K562 (cell line): ENCODE data around the gene ZFP57. TPM values are rescaled to one million over a fixed set of nuclear protein-coding genes. Genes with fewer than 3 reads are reported as not detected.

Experiments used
- ATAC-seq: fragments of 200-7000 bp; cut with Tn5 transposase; 3 replicates; pipeline ENCODE4 v1.9.1; 2020; ENCODE audit warnings: moderate library complexity
- BruUV-seq: library from RNA; stranded (reverse); fragments of 400-500 nt; replicated peaks from 2 replicates; lab custom pipeline; 2021; lab: Mats Ljungman, UMichigan
- CTCF ChIA-PET: fragments of 300-600 bp; formaldehyde crosslinking; extraction: SDS; loops from one replicate; lab custom pipeline; 2021; ENCODE audit warnings: low intra/inter-chr PET ratio; lab: Yijun Ruan, JAX
- POLR2A ChIA-PET: fragments of 300-600, 350-650 bp; sonication (Branson Sonifier 250); formaldehyde crosslinking; extraction: SDS; loops from one replicate; lab custom pipeline; 2021; ENCODE audit warnings: antibody characterized with exemption, inconsistent platforms; lab: Yijun Ruan, JAX
- DNase-seq, 4 experiments: peaks; one replicate each; pipeline versions ENCODE4 v3.0.0 to v3.0.0-alpha.2; 2011 to 2018; ENCODE audit warnings: low spot score in 3 of 4, mixed read lengths in 3 of 4; ENCODE audit errors: extremely low read depth in 1 of 4
- FAIRE-seq: peaks from 2 replicates; lab custom pipeline; 2011; peaks lifted over from hg19 to GRCh38; lab: Jason Lieb, UNC
- H2AFZ ChIP-seq: 2 replicates; pipeline ENCODE4 v1.6.0; 2011; ENCODE audit warnings: low read depth, low read length, control low read depth, inconsistent platforms
- H3K27ac ChIP-seq: fragments of 200-600 bp; 3 replicates; pipeline ENCODE4 v1.8.0; 2011; ENCODE audit warnings: low read depth, mild to moderate bottlenecking, control low read depth, inconsistent platforms, low read length, moderate library complexity, mixed read lengths; ENCODE audit errors: extremely low read depth
- H3K27me3 ChIP-seq, 2 experiments: fragments of 300-600 bp in 1 of 2; 2 replicates in 1 of 2; 3 replicates in 1 of 2; pipeline versions ENCODE4 v1.6.0 to v1.8.0; 2011; ENCODE audit warnings: inconsistent platforms in 2 of 2, low read length in 2 of 2, mild to moderate bottlenecking in 1 of 2, mixed read lengths in 1 of 2, moderate library complexity in 1 of 2; ENCODE audit not compliant: control insufficient read depth in 2 of 2, insufficient read depth in 2 of 2
- H3K36me3 ChIP-seq: fragments of 300-600 bp; 3 replicates; pipeline ENCODE4 v1.8.0; 2011; ENCODE audit warnings: mild to moderate bottlenecking, low read length, inconsistent platforms; ENCODE audit not compliant: control insufficient read depth, insufficient read depth
- H3K4me1 ChIP-seq, 2 experiments: fragments of 200-600 bp in 1 of 2; replicated peaks in 1 of 2; 2 replicates in 1 of 2; 3 replicates in 1 of 2; pipeline versions ENCODE4 v1.5.1 to v1.8.0; 2011; ENCODE audit warnings: inconsistent platforms in 2 of 2, low read length in 2 of 2, mild to moderate bottlenecking in 1 of 2, mixed read lengths in 1 of 2, moderate library complexity in 1 of 2; ENCODE audit not compliant: control insufficient read depth in 2 of 2, insufficient read depth in 2 of 2
- H3K4me2 ChIP-seq: 2 replicates; pipeline ENCODE4 v1.6.1; 2011; ENCODE audit warnings: low read length, control low read depth, inconsistent platforms, mixed read lengths; ENCODE audit not compliant: insufficient read depth
- H3K4me3 ChIP-seq: fragments of 200-600 bp; sonication (generic), shearing (Covaris generic); 2 replicates; pipeline ENCODE4 v1.5.1; 2016; ENCODE audit warnings: control low read depth, inconsistent platforms
- H3K79me2 ChIP-seq: fragments of 200-600 bp; 3 replicates; pipeline ENCODE4 v1.8.0; 2011; ENCODE audit warnings: low read length, inconsistent platforms; ENCODE audit not compliant: control insufficient read depth, insufficient read depth
- H3K9ac ChIP-seq, 2 experiments: 2 replicates each; pipeline versions ENCODE4 v1.6.0 to v1.6.1; 2011; ENCODE audit warnings: low read depth in 2 of 2, low read length in 2 of 2, control low read depth in 1 of 2, inconsistent platforms in 1 of 2, mild to moderate bottlenecking in 1 of 2, mixed read lengths in 1 of 2; ENCODE audit not compliant: insufficient read depth in 1 of 2
- H3K9me1 ChIP-seq: one replicate; pipeline ENCODE4 v1.6.0; 2011; ENCODE audit warnings: inconsistent platforms, mild to moderate bottlenecking, low read length, moderate library complexity; ENCODE audit not compliant: control insufficient read depth, insufficient read depth
- H3K9me3 ChIP-seq: replicated peaks from 2 replicates; pipeline ENCODE4 v1.5.1; 2011; ENCODE audit warnings: low read depth, low read length, inconsistent platforms; ENCODE audit not compliant: control insufficient read depth, insufficient read depth
- H4K20me1 ChIP-seq: replicated peaks from 2 replicates; pipeline ENCODE4 v1.6.1; 2011; ENCODE audit warnings: low read length, inconsistent platforms, mixed read lengths; ENCODE audit not compliant: control insufficient read depth, insufficient read depth
- BACH1 ChIP-seq: fragments of 200-800 bp; sonication (Bioruptor generic); IDR thresholded peaks from 2 replicates; pipeline ENCODE4 v1.6.1; 2016; ENCODE audit warnings: missing genetic modification characterization, missing compliant biosample characterization
- BCL6 ChIP-seq: fragments of 250-450 bp; sonication (Bioruptor Pico); IDR thresholded peaks from 2 replicates; pipeline ENCODE4 v1.4.0; 2020
- DNMT1 ChIP-seq: fragments of 450-650 bp; IDR thresholded peaks from 2 replicates; pipeline ENCODE4 v1.6.1; 2016; ENCODE audit warnings: antibody characterized with exemption, mild to moderate bottlenecking
- ESRRA ChIP-seq: fragments of 450-650 bp; IDR thresholded peaks from 2 replicates; pipeline ENCODE4 v1.6.1; 2014; ENCODE audit warnings: low read depth, mild to moderate bottlenecking, moderate library complexity, borderline replicate concordance
- GTF2A2 ChIP-seq: IDR thresholded peaks from 2 replicates; pipeline ENCODE4 v1.6.1; 2016; ENCODE audit warnings: mild to moderate bottlenecking, missing genetic modification characterization, missing compliant biosample characterization
- HNRNPH1 ChIP-seq: fragments of 200-400 bp; formaldehyde crosslinking; optimal IDR thresholded peaks from 2 replicates; pipeline ENCODE3; 2017; ENCODE audit warnings: low read depth, mild to moderate bottlenecking, low read length, moderate library complexity
- KAT8 ChIP-seq: fragments of 450-650 bp; IDR thresholded peaks from 2 replicates; pipeline ENCODE4 v1.6.1; 2016; ENCODE audit warnings: low read depth, mild to moderate bottlenecking
- KHSRP ChIP-seq: fragments of 450-650 bp; IDR thresholded peaks from 2 replicates; pipeline ENCODE4 v1.6.1; 2017
- SMAD2 ChIP-seq: fragments of 150-350 bp; IDR thresholded peaks from 2 replicates; pipeline ENCODE4 v1.6.1; 2014; ENCODE audit warnings: low read depth, mild to moderate bottlenecking, low read length
- XRCC4 ChIP-seq: IDR thresholded peaks from one replicate; pipeline ENCODE4 v1.6.1; 2011; ENCODE audit not compliant: insufficient read depth, insufficient read length; ENCODE audit errors: extremely low read depth
- ZNF232 ChIP-seq: sonication (generic); formaldehyde crosslinking; IDR thresholded peaks from 2 replicates; pipeline ENCODE4 v1.8.0; 2022; ENCODE audit warnings: mild to moderate bottlenecking, missing genetic modification reagents
- ZNF274 ChIP-seq: IDR thresholded peaks from 2 replicates; pipeline ENCODE4 v1.6.1; 2011; ENCODE audit warnings: low read depth, mild to moderate bottlenecking, low read length, moderate library complexity, borderline replicate concordance
- ZNF282 ChIP-seq: sonication (generic); formaldehyde crosslinking; IDR thresholded peaks from 2 replicates; pipeline ENCODE4 v1.8.1; 2023; ENCODE audit warnings: missing genetic modification reagents
- WGBS: fragments of 100-300 bp; shearing (Covaris generic); methylation state at CpG from one replicate; pipeline ENCODE4 v1.1.6; 2016; ENCODE audit warnings: low coverage, mixed read lengths; ENCODE audit not compliant: insufficient coverage; ENCODE audit errors: missing lambda C conversion rate; 5-methylcytosine and 5-hydroxymethylcytosine counted together
- in situ Hi-C: fragments of 300-500 bp; cut with MboI; formaldehyde crosslinking; loops from 4 replicates; pipeline ENCODE4 v1.15.0; 2018; ENCODE audit warnings: inconsistent platforms, mixed read lengths
- intact Hi-C: fragments of 100-400 bp; cut with micrococcal nuclease; formaldehyde crosslinking; loops from 2 replicates; pipeline ENCODE4 v1.14.2; 2022
- polyA plus RNA-seq, 8 experiments: library from polyadenylated mRNA; depleted of rRNA in 4 of 8; stranded (reverse) in 5 of 8; unstranded in 3 of 8; fragments of >200 nt; fragmentation: Nextera tagmentation in 2 of 8; fragmentation: Illumina TruSeq in 1 of 8; extraction: Ambion mirVana in 2 of 8; extraction: Trizol in 1 of 8; gene quantifications; 2 replicates each; pipeline versions ENCODE4 v1.2.1 to v1.2.3, GENCODE V29; 2011 to 2014; ENCODE audit warnings: inconsistent platforms in 1 of 8, missing spikeins in 1 of 8
- total RNA-seq, 7 experiments: library from RNA; depleted of rRNA in 6 of 7; stranded (reverse); fragments of >200 nt in 6 of 7; fragmentation: Illumina TruSeq in 2 of 7; extraction: Trizol in 2 of 7; gene quantifications; 2 replicates each; pipeline versions ENCODE4 v1.2.1 to v1.2.3, GENCODE V29; 2011 to 2021; ENCODE audit warnings: low replicate concordance in 1 of 7
- TF ChIP-seq, protein P1 (sequence below): fragments of 250-450 bp; sonication (Bioruptor Pico); IDR thresholded peaks from 2 replicates; pipeline ENCODE4 v1.4.0; 2020; ENCODE audit warnings: mild to moderate bottlenecking, moderate library complexity
- TF ChIP-seq, protein P2 (sequence below): IDR thresholded peaks from 2 replicates; pipeline ENCODE4 v1.6.1; 2016; ENCODE audit warnings: missing genetic modification characterization, missing compliant biosample characterization
- TF ChIP-seq, protein P3 (sequence below): fragments of 250-450 bp; sonication (Bioruptor Pico); IDR thresholded peaks from 2 replicates; pipeline ENCODE4 v1.8.0; 2022; ENCODE audit warnings: inconsistent platforms
- TF ChIP-seq, protein P4 (sequence below): fragments of 200-800 bp; sonication (Bioruptor generic); IDR thresholded peaks from 2 replicates; pipeline ENCODE4 v1.6.1; 2017; ENCODE audit warnings: missing genetic modification characterization, missing compliant biosample characterization

ZFP57 gene
- total and polyA plus RNA-seq, 9 of the 15 experiments (the other 6 are each of a cell fraction or from before 2014, with no cell fraction given), result 0.04 to 0.28 (median 0.13) TPM

DNA sequence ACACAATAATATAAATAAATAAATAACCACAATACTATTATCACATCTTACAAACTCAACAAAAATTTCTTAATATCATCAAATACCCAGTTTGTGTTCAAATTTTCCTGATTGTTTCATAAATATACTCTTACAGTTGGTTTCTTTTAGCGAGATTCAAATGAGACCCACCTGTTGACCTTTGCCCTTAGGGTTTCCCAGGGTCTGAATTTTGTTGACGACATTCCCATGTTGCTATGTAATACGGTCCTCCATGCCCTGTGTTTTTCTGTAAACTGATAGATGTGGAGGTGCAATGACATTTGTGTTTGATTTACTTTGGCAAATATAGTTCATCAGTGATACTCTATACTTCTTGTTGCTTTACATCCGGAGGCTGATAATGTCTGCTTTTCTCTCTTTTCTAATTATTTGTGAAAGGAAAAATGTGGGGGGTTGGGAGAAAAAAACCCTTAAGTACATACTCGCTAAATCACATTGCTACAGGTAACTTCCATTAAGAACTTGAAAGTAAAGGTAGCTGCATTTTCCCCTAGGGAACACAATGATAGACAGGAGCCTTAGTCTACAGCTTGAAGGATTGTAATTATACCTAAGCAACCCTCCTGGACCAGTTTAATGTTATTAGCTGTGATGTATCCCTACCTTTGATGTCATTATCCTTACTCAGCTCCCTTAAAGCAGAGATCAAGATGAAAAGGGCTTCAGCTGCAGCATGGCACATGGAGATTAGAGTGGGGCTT lies 17.5 kb downstream of the ZFP57 start:
- no peaks in the 10 kb centered on the region for H3K79me2 ChIP-seq
- DNase-seq (no peak), FAIRE-seq (no peak), ATAC-seq (no peak)
- ChIA-PET POLR2A (interaction anchor here (1.0 to 1.4 kb wide), 3 partner anchors 10 to 13 kb away, joined by 3 to 4 read pairs (median 4); no protein-coding TSS in a partner anchor), CTCF (no interaction called here)
- H3K4me2 ChIP-seq, result no peak overlapping the region
- no peak overlapping the region for H3K9ac ChIP-seq
- H3K9me3 ChIP-seq, result no peaks in the 10 kb centered on the region
- no peak overlapping the region for H2AFZ ChIP-seq
- 3% methylated on average over 5 of the region's 5 CpGs for WGBS
- H3K27me3 ChIP-seq, result peaks cover 31 to 50% of the 10 kb centered on the region in 2 experiments
- H3K27ac ChIP-seq, result no peak overlapping the region
- no peaks in the 10 kb centered on the region for H3K4me1 ChIP-seq
- no peaks in the 10 kb centered on the region for H3K9me1 ChIP-seq
- H3K36me3 ChIP-seq, result no peaks in the 10 kb centered on the region
- intact Hi-C loops, result no loop called here
- H3K4me3 ChIP-seq, result no peak overlapping the region
- no peaks in the 10 kb centered on the region for H4K20me1 ChIP-seq
- in situ Hi-C loops, result no loop called here
- BruUV-seq, result no TSS peak
- TF ChIP-seq, protein P1, sequence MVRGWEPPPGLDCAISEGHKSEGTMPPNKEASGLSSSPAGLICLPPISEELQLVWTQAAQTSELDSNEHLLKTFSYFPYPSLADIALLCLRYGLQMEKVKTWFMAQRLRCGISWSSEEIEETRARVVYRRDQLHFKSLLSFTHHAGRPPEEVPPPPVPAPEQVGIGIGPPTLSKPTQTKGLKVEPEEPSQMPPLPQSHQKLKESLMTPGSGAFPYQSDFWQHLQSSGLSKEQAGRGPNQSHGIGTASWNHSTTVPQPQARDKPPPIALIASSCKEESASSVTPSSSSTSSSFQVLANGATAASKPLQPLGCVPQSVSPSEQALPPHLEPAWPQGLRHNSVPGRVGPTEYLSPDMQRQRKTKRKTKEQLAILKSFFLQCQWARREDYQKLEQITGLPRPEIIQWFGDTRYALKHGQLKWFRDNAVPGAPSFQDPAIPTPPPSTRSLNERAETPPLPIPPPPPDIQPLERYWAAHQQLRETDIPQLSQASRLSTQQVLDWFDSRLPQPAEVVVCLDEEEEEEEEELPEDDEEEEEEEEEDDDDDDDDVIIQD (CRISPR knock-in tag), result no peak
- TF ChIP-seq GTF2A2 (tag), result no peak
- TF ChIP-seq KHSRP, result no peak
- no peak for TF ChIP-seq ZNF274
- TF ChIP-seq XRCC4, result no peak
- TF ChIP-seq SMAD2, result no peak
- TF ChIP-seq ESRRA, result no peak
- TF ChIP-seq, protein P2, sequence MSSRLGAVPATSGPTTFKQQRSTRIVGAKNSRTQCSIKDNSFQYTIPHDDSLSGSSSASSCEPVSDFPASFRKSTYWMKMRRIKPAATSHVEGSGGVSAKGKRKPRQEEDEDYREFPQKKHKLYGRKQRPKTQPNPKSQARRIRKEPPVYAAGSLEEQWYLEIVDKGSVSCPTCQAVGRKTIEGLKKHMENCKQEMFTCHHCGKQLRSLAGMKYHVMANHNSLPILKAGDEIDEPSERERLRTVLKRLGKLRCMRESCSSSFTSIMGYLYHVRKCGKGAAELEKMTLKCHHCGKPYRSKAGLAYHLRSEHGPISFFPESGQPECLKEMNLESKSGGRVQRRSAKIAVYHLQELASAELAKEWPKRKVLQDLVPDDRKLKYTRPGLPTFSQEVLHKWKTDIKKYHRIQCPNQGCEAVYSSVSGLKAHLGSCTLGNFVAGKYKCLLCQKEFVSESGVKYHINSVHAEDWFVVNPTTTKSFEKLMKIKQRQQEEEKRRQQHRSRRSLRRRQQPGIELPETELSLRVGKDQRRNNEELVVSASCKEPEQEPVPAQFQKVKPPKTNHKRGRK (tag), result no peak
- TF ChIP-seq, protein P3, sequence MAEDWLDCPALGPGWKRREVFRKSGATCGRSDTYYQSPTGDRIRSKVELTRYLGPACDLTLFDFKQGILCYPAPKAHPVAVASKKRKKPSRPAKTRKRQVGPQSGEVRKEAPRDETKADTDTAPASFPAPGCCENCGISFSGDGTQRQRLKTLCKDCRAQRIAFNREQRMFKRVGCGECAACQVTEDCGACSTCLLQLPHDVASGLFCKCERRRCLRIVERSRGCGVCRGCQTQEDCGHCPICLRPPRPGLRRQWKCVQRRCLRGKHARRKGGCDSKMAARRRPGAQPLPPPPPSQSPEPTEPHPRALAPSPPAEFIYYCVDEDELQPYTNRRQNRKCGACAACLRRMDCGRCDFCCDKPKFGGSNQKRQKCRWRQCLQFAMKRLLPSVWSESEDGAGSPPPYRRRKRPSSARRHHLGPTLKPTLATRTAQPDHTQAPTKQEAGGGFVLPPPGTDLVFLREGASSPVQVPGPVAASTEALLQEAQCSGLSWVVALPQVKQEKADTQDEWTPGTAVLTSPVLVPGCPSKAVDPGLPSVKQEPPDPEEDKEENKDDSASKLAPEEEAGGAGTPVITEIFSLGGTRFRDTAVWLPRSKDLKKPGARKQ (CRISPR knock-in tag), result no peak
- no peak for TF ChIP-seq BACH1 (tag)
- no peak for TF ChIP-seq BCL6
- TF ChIP-seq, protein P4, sequence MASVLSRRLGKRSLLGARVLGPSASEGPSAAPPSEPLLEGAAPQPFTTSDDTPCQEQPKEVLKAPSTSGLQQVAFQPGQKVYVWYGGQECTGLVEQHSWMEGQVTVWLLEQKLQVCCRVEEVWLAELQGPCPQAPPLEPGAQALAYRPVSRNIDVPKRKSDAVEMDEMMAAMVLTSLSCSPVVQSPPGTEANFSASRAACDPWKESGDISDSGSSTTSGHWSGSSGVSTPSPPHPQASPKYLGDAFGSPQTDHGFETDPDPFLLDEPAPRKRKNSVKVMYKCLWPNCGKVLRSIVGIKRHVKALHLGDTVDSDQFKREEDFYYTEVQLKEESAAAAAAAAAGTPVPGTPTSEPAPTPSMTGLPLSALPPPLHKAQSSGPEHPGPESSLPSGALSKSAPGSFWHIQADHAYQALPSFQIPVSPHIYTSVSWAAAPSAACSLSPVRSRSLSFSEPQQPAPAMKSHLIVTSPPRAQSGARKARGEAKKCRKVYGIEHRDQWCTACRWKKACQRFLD, result no peak
- no peak for TF ChIP-seq ZNF282 (CRISPR knock-in tag)
- TF ChIP-seq KAT8, result no peak
- no peak for TF ChIP-seq HNRNPH1
- no peak for TF ChIP-seq ZNF232 (CRISPR knock-in tag)
- no peak for TF ChIP-seq DNMT1
